Activated gamma-delta T cell treated with anti-CD3 and anti-CD28 coated beads, Interleukin-2, amount 50 U/mL, for 16 hours (primary cell): ENCODE data around the gene IL21R.

ENCODE experiments used
- DNase-seq: peaks from one replicate; pipeline ENCODE4 v3.0.0-alpha.2; 2020; ENCODE audit warnings: low read depth

IL21R gene

DNA sequence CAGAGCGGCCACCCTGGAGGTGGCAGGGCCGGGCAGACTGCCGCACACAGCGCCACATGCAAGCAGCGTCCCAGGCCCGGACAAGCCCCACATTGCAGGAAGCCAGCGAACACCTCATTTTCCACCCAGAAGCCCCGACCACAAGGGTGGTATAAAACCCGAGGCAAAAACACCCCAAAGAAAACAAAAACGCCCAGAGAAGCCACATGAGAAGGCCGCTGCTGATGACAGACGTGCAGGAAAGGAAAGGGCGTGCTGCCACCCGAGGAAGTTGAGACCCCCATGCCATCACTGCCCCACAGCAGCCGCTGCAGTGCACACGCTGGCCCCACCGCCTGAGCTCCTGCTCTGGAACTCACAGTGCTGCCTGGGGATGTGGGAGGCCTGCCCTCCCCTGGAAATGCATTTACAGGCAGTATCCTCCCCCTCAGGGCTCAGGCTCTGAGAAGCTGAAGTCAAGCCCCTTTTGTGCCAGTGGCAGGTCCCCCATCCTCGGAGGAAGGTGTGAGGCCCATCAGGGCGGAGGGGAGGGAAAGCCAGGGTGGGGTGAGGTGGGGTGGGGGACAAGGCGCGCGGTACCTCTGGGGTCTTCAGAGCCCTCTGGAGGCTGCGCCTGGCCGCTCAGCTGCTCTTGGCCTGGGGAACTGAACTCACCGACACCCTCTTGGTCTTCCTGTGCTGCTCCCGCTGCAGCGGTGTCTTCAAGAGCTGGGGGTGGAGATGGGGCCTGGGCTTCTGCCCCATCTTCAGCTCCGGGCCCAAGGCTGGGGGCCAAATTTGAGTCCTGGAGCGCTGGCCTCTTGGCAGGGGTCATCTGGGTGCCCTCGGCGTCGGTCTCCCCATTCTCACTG is 62.0 kb downstream of the IL21R start:
- DNase-seq: peak; percentile 68

GRCh38 chr16:27464626-27465482 is 62.9 kb downstream of the IL21R start:
- DNase-seq: no peak

DNA sequence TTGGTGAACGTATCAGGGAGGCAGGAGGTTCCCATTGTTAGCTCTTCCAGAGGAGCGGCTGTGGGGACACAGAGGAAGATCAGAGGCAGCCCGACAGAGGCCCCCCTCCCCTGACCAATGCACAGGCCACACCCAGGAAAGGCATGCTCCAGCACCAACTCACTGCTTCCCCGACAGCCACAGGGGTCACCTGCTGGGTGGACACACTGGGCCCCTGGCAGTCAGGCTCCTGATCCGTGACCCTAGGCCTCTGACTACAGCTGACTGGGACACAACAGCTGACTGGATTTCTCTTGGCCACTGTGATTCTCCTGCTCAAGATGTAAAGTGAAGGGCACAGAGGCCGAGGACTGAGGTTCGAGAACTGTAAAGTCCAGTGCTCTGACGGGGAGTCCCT is 63.5 kb downstream of the IL21R start:
- DNase-seq: no peak

DNA sequence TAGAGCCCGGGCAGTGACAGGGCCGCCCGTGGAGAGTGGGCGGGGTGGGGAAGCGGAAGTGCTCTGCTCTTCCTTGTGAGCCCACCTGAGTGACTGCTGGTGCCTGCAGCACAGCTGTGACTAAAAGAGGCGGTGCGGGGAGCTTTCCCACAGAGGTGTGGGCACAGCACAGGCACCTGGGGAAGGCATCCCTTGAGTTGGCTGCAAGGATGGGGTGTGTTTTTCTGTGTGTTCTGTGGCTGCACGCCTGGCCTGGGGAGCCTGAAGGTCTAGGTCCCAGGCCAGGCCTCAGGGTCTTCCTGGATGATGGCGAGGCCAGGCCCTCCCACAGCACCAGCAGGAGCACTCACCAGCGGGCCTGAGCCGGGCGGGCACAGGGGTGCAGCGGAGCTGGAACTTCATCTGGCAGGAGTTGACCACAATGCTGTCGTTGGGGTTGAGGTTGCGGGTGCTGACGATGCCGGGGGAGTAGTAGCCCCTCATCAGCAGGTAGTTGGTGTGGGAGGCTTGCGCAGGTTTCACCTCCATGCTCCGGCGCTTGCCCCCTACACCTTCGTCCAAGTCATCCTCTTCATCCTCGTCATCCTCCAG is 67.1 kb downstream of the IL21R start:
- DNase-seq: no peak

DNA sequence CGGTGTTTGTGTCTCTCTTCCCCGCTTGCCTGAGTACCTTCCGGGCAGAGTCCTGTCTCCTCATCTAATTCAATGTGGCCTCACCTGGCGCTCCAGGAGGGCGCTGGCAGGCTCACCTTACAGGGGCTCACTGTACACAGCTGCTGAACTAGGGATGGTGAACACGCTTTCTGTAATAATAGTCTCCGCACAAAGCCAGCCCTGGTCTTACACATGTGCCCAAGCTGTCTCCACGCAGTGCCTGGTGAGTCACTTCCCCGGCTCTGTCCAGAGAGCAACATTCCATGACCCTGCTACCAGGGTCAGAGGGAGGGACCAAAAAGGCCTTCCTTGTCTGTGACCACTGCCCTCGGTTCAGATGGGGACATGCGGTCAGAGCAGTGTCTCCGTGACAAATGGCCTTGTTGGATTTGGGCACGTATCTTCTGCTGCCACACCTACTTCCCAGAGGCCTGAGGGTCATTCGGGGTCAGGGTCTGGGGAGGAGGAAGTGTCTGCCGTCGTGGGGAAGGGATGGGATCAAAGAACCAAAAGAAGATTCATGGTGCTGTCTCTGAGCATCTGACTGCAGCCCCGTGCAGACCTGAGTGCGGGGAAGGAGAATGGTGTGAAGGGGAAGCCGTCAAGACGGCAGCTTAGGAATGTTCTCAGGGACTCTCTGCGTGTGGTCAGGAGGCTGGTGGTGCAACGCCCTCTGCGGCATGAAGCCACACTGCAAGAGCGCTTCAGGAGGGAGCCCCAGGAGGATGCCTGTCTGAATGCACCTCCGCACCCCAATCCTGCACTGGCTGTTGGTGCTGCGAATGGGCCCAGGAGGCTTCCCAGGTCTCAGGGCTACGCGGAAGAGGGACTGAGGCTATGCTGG is 68.8 kb downstream of the IL21R start:
- no peak for DNase-seq

DNA sequence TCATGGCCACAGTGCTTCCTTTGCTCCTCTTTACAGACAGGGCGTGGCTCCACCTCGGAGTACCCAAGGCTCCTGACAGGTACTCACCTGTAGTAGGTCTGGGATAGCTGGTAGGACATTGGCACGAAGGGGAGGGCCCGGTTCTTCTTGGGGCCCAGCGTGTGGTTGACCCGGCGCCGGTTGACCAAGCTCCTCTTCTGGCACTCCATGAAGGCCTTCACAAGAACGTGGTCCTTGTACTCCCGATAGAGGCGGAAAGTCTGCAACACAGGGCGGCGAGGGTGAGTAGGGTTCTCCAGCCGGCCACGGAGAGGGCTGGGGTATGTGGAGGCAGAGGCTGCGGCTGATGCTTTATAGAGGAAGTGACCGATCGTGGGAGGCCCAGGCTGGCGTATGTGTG is 69.7 kb downstream of the IL21R start:
- no peak for DNase-seq

DNA sequence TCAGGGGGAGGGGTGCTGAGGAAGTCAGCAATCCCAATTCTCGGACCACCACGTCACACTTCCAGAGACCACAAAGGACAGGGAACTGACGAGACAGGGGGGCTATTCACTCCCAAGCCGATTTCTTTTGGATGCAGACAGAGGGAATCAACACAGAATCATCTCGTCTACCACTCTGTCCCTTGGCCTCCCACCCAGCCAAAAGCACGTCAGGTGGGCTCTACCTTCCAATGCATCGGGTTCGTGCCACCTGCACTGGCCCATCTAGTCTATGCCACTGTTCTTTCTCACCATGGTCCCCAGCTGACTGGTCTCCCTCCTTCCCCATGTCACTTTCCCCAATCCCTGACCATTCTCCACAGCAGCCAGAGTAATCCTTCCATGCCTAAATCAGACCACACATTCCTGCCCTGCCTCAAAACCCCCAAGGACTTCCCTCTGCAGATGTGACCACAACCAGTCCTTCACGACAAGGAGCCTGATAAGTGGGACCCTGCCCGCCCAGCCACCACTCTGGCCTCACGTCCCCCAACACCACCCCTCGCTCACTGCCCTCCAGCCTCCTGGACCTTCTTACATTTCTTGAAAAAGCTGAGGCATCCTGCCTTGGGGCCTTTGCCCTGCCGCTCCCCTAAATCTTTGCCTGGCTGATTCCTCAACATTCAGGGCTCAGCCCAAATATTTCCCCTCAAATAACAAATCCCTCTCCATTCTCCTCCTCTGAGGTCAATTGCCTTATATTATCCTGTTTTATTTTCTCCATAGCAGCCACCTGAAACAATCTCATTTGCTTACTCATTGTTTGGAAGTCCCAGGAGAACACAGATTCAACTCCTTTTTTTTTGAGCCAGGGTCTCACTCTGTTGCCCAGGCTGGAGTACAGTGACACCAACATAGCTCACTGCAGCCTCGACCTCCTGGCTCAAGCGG is 70.4 kb downstream of the IL21R start:
- no peak for DNase-seq

GRCh38 chr16:27473101-27473900 is 71.3 kb downstream of the IL21R start:
- DNase-seq: no peak

DNA sequence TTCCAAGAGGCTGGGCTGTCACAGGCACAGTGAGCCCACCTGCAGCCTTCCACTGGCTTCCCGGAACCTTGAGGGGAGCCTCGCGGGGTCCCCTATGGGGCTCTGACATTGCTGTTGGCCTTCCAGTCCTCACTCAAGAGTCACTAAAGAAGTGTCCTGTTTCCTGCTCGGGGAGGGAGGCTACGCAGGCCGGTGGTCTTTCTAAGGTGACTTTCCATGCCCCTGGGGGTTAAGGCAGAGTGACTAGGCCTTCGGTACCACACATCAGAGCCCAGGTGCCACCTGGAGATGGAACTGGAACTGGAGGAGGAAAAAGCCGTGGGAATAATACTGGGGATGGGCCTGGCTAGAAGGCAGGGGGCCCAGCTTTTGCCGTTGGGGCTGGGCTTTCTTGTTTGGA is 72.1 kb downstream of the IL21R start:
- no peak for DNase-seq

- DNase-seq: no peak
Measured at GRCh38 chr16:27474921-27475320, 72.9 kb downstream of the IL21R start.

DNA sequence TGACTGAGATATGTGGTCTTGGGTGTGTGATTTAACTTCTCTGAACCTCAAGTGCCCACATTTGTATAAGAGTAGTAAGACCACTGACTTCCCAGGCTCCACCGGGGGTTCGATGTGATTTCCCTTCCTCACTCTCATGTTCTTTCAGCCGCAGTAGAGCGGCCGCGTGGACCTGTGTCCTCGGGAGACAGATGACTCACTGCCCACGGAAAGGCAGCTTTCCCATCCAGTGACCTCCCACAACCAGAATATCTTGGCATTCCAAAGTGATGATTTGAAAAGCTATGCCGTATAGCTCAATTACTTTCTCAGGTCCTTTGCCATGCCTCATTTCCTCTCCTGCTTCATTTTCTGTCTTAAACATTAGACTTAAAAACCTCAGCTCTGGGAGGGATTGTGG is 73.6 kb downstream of the IL21R start:
- DNase-seq: no peak

DNA sequence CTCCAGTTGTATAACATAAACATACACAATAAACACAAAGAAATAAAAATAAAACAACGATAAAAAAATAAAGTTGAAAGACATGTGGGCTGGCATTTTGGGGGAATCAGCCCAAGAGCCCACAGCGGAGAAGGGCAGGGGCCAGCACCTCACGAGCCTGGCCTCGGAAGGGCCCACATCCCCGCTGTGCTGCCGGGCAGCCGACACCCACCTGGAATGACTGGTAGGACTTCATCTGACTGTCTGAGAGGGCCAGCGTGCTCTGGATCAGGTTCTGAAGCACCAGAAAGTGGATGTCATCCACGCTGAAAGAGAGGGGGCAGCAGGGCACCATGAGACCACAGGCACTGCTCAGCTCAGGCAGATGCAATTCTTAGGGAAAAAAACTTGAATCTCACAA is 74.3 kb downstream of the IL21R start:
- no peak for DNase-seq

GRCh38 chr16:27480761-27481160 is 78.8 kb downstream of the IL21R start:
- DNase-seq: no peak

DNA sequence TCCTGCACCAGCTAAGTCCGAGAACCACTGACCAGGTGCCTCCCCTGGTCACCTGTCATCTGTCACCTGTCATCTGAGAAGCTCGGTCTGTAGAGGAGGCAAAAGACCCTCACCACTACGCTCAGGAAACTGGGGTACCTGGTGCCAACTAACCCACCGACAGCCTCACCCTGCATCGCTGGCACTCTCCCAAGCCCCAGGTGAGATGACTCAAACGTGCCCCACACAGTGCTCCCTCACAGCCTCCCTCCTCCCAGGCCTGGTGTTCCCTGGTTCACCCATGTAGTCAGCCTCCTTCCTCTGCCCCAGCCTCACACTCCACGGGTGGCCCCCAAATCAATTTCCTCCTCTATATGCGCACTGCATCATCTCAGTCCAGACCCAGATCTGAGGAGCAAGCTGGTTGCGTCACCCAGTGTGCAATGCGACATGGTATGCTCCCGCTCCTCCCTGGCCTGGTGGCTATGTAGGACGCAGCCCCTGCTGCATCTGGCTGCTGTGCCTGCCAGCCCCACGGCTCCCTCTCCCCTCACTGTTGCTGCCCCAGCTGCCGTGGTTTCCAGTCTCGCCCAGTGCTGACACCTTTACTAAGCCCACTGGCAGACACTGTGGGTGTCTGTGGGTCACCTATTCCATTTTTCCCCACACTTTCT is 79.4 kb downstream of the IL21R start:
- DNase-seq: no peak

DNA sequence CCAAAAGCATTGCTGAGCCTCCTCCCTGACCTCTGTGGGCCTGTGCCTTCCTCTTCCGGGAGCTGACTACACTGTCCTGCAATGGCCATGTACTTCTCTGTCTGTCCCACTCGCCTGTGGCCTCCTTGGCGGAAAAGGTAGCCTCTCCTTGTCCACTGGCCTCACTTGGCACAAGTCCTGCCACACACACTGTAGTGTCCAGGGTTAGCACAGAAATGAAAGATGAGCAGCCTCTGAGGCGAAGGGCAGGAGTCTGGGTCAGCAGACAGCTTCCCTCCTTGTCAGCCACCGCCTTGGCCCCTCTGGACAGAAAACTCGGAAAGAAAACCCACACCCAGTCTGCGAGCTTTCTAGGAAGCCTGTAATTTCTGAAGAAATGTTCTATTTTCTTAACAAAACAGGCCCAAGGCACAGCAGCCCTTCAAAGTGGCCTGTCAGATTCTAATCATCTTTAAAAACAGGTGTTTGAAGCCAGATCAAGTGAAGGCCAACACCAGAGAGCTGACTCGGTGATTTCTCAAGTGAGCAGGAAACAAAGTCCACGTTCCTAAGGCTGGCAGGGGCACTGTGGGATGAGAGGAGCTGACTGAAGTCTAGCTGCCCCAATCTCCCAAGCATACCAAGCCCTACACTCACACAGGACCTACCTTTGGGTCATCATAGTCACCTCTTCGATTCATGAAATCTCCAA is 80.6 kb downstream of the IL21R start:
- no peak for DNase-seq

DNA sequence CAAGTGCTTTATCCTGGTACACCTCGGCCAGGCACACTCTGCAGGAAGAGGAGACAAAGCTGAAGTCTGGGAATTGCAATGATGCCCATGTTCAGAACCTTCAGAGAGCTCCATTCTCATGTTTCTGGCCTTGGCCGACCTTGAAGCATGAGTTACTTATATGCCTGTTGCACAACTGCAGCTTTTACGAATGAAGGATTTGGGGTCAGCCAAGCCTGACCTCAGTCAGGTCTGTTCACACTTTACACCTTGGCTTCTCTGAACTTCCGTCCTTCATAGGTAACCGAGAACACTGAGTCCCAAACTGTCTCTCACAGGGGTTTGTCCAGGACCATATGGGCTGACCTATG is 81.1 kb downstream of the IL21R start:
- no peak for DNase-seq

GRCh38 chr16:27483624-27484023 is 81.7 kb downstream of the IL21R start:
- no peak for DNase-seq

- DNase-seq: no peak
Measured at GRCh38 chr16:27485126-27485525, 83.2 kb downstream of the IL21R start.

DNA sequence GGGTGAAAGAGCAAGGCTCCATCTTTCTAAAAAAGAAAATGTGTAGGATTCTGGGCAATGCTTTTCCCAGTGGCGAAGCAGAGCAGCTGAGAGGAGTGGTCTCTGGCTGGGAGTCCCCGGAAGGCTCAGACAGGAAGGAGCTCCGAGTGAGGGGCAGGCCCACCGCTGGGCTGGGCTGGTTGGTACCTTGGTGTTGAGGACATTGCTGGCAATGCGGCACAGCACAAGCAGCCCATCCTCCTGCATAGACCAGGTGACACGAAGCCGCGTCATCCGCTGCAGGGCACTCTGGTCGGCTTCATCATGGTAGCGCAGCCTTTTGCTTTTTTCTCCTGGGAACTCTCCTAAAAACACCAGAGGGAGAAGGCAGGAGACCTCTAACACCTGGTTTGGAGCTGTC is 83.8 kb downstream of the IL21R start:
- DNase-seq: no peak
